AG09319 (cell line): ENCODE results near the gene LY6G6F.

Experiments used
- DNase-seq: peaks from one replicate; pipeline ENCODE4 v3.0.0-alpha.2; 2010; ENCODE audit warnings: low read depth; ENCODE audit errors: extremely low read depth
- CTCF ChIP-seq: IDR thresholded peaks from 2 replicates; pipeline ENCODE4 v1.5.1; 2011; ENCODE audit warnings: low read depth, mild to moderate bottlenecking, inconsistent platforms, low read length, moderate library complexity

The LY6G6F gene

GRCh38 chr6:31713991-31714684, 7.5 kb downstream of the LY6G6F start:
- DNase-seq: no peak
- no peak for TF ChIP-seq CTCF

- DNase-seq: no peak
- TF ChIP-seq CTCF: no peak
Measured at GRCh38 chr6:31715022-31715958, 8.6 kb downstream of the LY6G6F start, which contains the start of gene LY6G6D. Gene LY6G6D (plus strand): TSS chr6:31715348. CDS start chr6:31715356, 8 bp downstream.

GRCh38 chr6:31717499-31718222, 11.0 kb downstream of the LY6G6F start:
- TF ChIP-seq CTCF: no peak
- DNase-seq: no peak

- TF ChIP-seq CTCF: no peak
- DNase-seq: no peak
Measured at GRCh38 chr6:31718265-31718664, 11.6 kb downstream of the LY6G6F start.

- no peak for TF ChIP-seq CTCF
- DNase-seq: no peak
Measured at GRCh38 chr6:31719001-31719400, 12.3 kb downstream of the LY6G6F start.

GRCh38 chr6:31720196-31720770, 13.6 kb downstream of the LY6G6F start:
- DNase-seq: no peak
- TF ChIP-seq CTCF: no peak
